Measurements from ENCODE around the gene LMF2. TPM values are rescaled to one million over a fixed set of nuclear protein-coding genes. Genes with fewer than 3 reads are reported as not detected.

LMF2 gene
- total RNA-seq, 1 experiment from 2014 or later = 56.9 TPM

DNA sequence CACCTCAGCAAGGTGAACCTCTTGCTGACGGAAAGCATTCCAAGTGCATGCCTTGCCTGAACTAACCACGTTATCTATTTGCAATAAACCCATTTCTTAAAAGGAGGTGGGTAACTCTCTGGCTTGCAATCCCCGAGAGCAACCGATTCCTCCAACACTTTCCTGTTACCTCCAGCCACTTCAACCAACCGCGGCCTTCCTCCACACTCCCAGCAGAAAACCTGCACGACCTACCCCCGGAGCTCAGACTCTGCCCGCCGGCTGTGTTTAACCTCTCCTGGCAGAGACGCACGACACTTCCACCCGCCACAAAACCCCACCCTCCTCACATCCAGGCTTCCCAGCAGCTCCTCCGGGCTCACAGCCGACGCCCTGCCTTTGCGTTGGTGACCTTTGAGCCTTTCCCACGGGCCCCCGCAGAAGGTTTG is 17.2 kb upstream of the LMF2 start:
- Histone ChIP-seq H3K27ac (ENCODE audit: low read depth, low read length) (peak overlapping the region; percentile 100), H3K9me2 (ENCODE audit: insufficient read depth) (no peaks in the 10 kb centered on the region), H3K79me2 (ENCODE audit: insufficient read depth, low read length) (peaks cover 30% of the 10 kb centered on the region), H3K9ac (ENCODE audit: low read length) (peak overlapping the region; percentile 93), H3K4me2 (ENCODE audit: low read length) (peak overlapping the region; percentile 99), H4K20me1 (ENCODE audit: insufficient read depth) (no peaks in the 10 kb centered on the region), H3K9me3 (ENCODE audit: control insufficient read depth in 1 of 2, insufficient read depth in 1 of 2, low read depth in 1 of 2, low read length in 2 of 2) (no peaks in the 10 kb centered on the region), H3K4me3 (replicated peaks in 1 of 2; ENCODE audit: low read depth in 1 of 2, low read length in 2 of 2) (peak overlapping the region; percentile 78 to 85), H3K27me3 (ENCODE audit: insufficient read depth, low read length) (no peaks in the 10 kb centered on the region), H3K4me1 (ENCODE audit: control insufficient read depth in 1 of 2, insufficient read depth in 2 of 2, low read length in 2 of 2) (peaks cover 13 to 55% of the 10 kb centered on the region in 2 experiments; a peak in 3 of 4 replicates), H3K36me3 (ENCODE audit: control insufficient read depth in 1 of 2, insufficient read depth in 2 of 2, low read length in 2 of 2) (peaks cover 0 to 11% of the 10 kb centered on the region in 2 experiments; a peak in 2 of 4 replicates), H2AFZ (ENCODE audit: low read depth, low read length, poor library complexity, severe bottlenecking) (no peak overlapping the region)
- ATAC-seq (no peak; the same call in 1 of the 2 replicates), DNase-seq (ENCODE audit: low read depth, low spot score) (no peak)
- BruUV-seq (replicated peaks) = no TSS peak
- POLR2A ChIA-PET = interaction anchor here (1.0 to 1.6 kb wide), 3 partner anchors 9 to 16 kb away, joined by 3 to 20 read pairs (median 4); partner anchors contain the start of genes LMF2 and NCAPH2
- CTCF ChIA-PET = interaction anchor here (1.5 to 1.7 kb wide), 3 partner anchors 27 to 273 kb away, joined by 6 to 11 read pairs (median 6); partner anchors contain the start of gene HDAC10
- RAD21 ChIA-PET (ENCODE audit: low non-redundant PET in 1 of 2, low total read pairs in 2 of 2, uncharacterized antibody in 2 of 2, unreplicated experiment in 2 of 2) = interaction anchor here (1.6 to 2.2 kb wide), 2 partner anchors 17 to 38 kb away, joined by 5 to 8 read pairs; partner anchors contain the start of genes LMF2 (in 1 of the 2), NCAPH2 (in 1 of the 2) and SYCE3 (in 1 of the 2)
- TF ChIP-seq YY1 (IDR thresholded peaks at IDR 0.05; ENCODE audit: extremely low read depth, insufficient replicate concordance, low read depth, low read length) = no peak
- TF ChIP-seq EZH2phosphoT487 (IDR thresholded peaks at IDR 0.05; ENCODE audit: borderline replicate concordance) = no peak
- TF ChIP-seq EGR1 (IDR thresholded peaks at IDR 0.05; ENCODE audit: low read depth) = no peak
- no peak for TF ChIP-seq CEBPB (IDR thresholded peaks at IDR 0.05; ENCODE audit: low read depth)
- no peak for TF ChIP-seq POLR2A (IDR thresholded peaks at IDR 0.05; ENCODE audit: borderline replicate concordance, extremely low read depth, insufficient read depth, insufficient read length)
- no peak for TF ChIP-seq EZH2 (IDR thresholded peaks at IDR 0.05)
- intact Hi-C loops (cut with micrococcal nuclease) = loop anchor here (1.0 kb wide), 1 partner anchor 16 kb away; the partner anchor contains the start of gene NCAPH2

DNA sequence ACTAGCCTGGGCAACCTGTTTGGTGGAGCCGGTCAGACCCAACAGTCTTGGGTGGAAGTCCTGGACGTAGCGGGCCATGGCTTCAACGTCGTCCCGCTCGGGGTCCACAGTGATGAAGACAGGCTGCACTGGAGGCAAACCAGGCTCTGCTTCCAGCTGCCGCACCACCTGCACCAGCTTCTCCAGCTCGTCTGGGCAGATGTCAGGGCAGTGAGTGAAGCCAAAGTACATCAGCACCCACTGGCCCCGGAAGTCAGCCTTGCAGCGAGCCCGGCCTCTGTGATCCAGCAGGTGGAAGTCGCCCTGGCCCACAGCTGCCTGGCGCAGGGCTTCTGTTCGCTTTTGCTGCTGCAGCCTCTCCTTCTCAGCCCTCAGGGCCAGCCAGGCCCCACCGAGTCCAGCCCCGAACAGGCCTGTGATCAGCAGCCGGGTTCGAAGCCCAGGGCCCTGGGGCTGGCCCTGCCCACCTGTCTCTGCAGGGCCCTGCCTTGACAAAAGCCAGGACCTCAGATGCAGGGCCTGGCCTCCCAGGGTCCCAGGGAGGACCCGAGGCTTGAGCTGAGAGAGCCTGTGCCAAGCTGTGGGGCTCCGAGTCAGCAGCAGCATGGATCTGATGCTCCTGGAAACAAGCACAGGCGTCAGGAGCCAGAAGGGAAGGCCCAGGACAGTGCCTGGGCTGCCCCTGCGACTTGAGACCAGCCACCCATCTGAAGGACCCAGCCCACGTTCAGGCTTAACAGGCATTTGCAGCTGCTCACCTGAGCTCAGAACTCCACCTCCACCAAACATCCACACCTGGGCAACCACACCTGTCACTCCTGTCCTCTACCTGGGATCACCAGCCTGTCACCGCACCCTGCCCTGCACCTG is 16.5 kb upstream of the LMF2 start:
- Histone ChIP-seq H3K27me3 (ENCODE audit: insufficient read depth, low read length) (no peaks in the 10 kb centered on the region), H3K4me3 (replicated peaks in 1 of 2; ENCODE audit: low read depth in 1 of 2, low read length in 2 of 2) (peak overlapping the region; percentile 78 to 85), H3K4me2 (ENCODE audit: low read length) (peak overlapping the region; percentile 99), H2AFZ (ENCODE audit: low read depth, low read length, poor library complexity, severe bottlenecking) (no peak overlapping the region), H3K79me2 (ENCODE audit: insufficient read depth, low read length) (peaks cover 25% of the 10 kb centered on the region), H3K27ac (ENCODE audit: low read depth, low read length) (peak overlapping the region; percentile 100), H3K4me1 (ENCODE audit: control insufficient read depth in 1 of 2, insufficient read depth in 2 of 2, low read length in 2 of 2) (peaks cover 13 to 49% of the 10 kb centered on the region in 2 experiments; a peak in 3 of 4 replicates), H3K9me3 (ENCODE audit: control insufficient read depth in 1 of 2, insufficient read depth in 1 of 2, low read depth in 1 of 2, low read length in 2 of 2) (no peaks in the 10 kb centered on the region), H3K9ac (ENCODE audit: low read length) (peak overlapping the region; percentile 93), H3K9me2 (ENCODE audit: insufficient read depth) (no peaks in the 10 kb centered on the region), H3K36me3 (ENCODE audit: control insufficient read depth in 1 of 2, insufficient read depth in 2 of 2, low read length in 2 of 2) (peaks cover 0 to 18% of the 10 kb centered on the region in 2 experiments; a peak in 2 of 4 replicates), H4K20me1 (ENCODE audit: insufficient read depth) (no peaks in the 10 kb centered on the region)
- no peak for DNase-seq (ENCODE audit: low read depth, low spot score)
- TF ChIP-seq POLR2AphosphoS5 (IDR thresholded peaks at IDR 0.05; ENCODE audit: low read depth, low read length) (0 out of 2 replicates have a peak, but pooled peaks have one; percentile 38), SIN3A (IDR thresholded peaks at IDR 0.05; ENCODE audit: low read depth) (no peak), EZH2 (IDR thresholded peaks at IDR 0.05) (no peak)
- ChIA-PET POLR2A (interaction anchor here (1.0 kb wide), 1 partner anchor 9 kb away, joined by 3 read pairs; no protein-coding TSS in a partner anchor), CTCF (no interaction called here), RAD21 (ENCODE audit: low non-redundant PET in 1 of 2, low total read pairs in 2 of 2, uncharacterized antibody in 2 of 2, unreplicated experiment in 2 of 2) (interaction anchor here in 1 of 2 experiments (2.2 kb wide), 1 partner anchor 39 kb away, joined by 5 read pairs; the partner anchor contains the start of gene SYCE3)
- BruUV-seq (replicated peaks) = no TSS peak
- intact Hi-C loops (cut with micrococcal nuclease) = no loop called here
- ATAC-seq = no peak
